HFFc6 (cell line): Measurements from ENCODE around the gene PARP14. TPM values are rescaled to one million over a fixed set of nuclear protein-coding genes. Genes with fewer than 3 reads are reported as not detected.
"Not testable (repeated sequence)": the region's sequence is repeated elsewhere in the genome, so short reads cannot be mapped to it uniquely, and the experiment has no call there.

ENCODE experiments used
- DNase-seq: peaks from one replicate; pipeline ENCODE4 v3.0.0-alpha.2; 2018
- H3K27ac Mint-ChIP-seq: 2 replicates; pipeline ENCODE4 v1.8.0; 2020; ENCODE audit warnings: mild to moderate bottlenecking, mixed read lengths
- H3K27me3 Mint-ChIP-seq: 2 replicates; pipeline ENCODE4 v1.8.0; 2021; ENCODE audit warnings: mild to moderate bottlenecking, moderate library complexity, mixed read lengths; ENCODE audit not compliant: insufficient read depth
- H3K36me3 Mint-ChIP-seq: 2 replicates; pipeline ENCODE4 v1.8.0; 2021; ENCODE audit warnings: low read depth, mixed read lengths
- H3K4me1 Mint-ChIP-seq: 2 replicates; pipeline ENCODE4 v1.8.0; 2020; ENCODE audit warnings: low read depth, mixed read lengths
- H3K4me3 Mint-ChIP-seq: 2 replicates; pipeline ENCODE4 v1.8.0; 2020; ENCODE audit warnings: mild to moderate bottlenecking, moderate library complexity, mixed read lengths
- H3K9me3 Mint-ChIP-seq: 2 replicates; pipeline ENCODE4 v1.8.0; 2020; ENCODE audit warnings: mild to moderate bottlenecking, mixed read lengths
- total RNA-seq, 6 experiments: library from RNA; stranded (reverse); fragmentation: NEBNext Ultra II Directional; extraction: Animal tissue kit (Norgen Biotek cat#: 25700); gene quantifications; 2 replicates in 1 of 6; 3 replicates in 5 of 6; pipeline ENCODE4 v1.2.3, GENCODE V29; 2021
- TF ChIP-seq, protein P1 (sequence below): fragments of 200-600 bp; sonication (generic); IDR thresholded peaks from 2 replicates; pipeline ENCODE4 v1.5.0; 2021; ENCODE audit warnings: antibody characterized with exemption, mild to moderate bottlenecking

PARP14 gene
- total RNA-seq, 6 experiments from 2014 or later: 5.3 to 16.1 (median 12.8) TPM

GRCh38 chr3:122727294-122727693 is 46.7 kb downstream of the PARP14 start:
- H3K36me3 Mint-ChIP-seq: no peaks in the 10 kb centered on the region; the same call in 1 of the 2 replicates
- no peaks in the 10 kb centered on the region for H3K9me3 Mint-ChIP-seq
- peaks cover 2% of the 10 kb centered on the region; the same call in 1 of the 2 replicates for H3K27me3 Mint-ChIP-seq
- H3K4me1 Mint-ChIP-seq: no peaks in the 10 kb centered on the region
- TF ChIP-seq, protein P1, sequence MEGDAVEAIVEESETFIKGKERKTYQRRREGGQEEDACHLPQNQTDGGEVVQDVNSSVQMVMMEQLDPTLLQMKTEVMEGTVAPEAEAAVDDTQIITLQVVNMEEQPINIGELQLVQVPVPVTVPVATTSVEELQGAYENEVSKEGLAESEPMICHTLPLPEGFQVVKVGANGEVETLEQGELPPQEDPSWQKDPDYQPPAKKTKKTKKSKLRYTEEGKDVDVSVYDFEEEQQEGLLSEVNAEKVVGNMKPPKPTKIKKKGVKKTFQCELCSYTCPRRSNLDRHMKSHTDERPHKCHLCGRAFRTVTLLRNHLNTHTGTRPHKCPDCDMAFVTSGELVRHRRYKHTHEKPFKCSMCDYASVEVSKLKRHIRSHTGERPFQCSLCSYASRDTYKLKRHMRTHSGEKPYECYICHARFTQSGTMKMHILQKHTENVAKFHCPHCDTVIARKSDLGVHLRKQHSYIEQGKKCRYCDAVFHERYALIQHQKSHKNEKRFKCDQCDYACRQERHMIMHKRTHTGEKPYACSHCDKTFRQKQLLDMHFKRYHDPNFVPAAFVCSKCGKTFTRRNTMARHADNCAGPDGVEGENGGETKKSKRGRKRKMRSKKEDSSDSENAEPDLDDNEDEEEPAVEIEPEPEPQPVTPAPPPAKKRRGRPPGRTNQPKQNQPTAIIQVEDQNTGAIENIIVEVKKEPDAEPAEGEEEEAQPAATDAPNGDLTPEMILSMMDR: no peak
- H3K4me3 Mint-ChIP-seq: no peak overlapping the region
- H3K27ac Mint-ChIP-seq: no peak overlapping the region
- DNase-seq: no peak

DNA sequence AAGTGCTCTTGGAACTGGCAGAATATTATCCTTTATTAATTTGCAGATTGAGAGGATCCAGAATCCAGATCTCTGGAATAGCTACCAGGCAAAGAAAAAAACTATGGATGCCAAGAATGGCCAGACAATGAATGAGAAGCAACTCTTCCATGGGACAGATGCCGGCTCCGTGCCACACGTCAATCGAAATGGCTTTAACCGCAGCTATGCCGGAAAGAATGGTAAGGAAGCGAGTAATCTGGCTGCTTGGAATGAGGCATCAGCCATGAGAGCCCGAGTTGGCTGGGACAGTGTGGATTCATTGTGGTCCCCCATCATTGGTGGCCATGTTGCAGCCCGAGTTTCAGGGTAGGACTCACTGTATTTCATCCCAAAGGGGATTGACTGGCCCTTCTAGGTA is 47.1 kb downstream of the PARP14 start:
- no peak overlapping the region for H3K4me3 Mint-ChIP-seq
- no peak for DNase-seq
- no peaks in the 10 kb centered on the region for H3K4me1 Mint-ChIP-seq
- H3K9me3 Mint-ChIP-seq: no peaks in the 10 kb centered on the region
- H3K36me3 Mint-ChIP-seq: no peaks in the 10 kb centered on the region; the same call in 1 of the 2 replicates
- TF ChIP-seq, protein P1: no peak
- H3K27me3 Mint-ChIP-seq: peaks cover 2% of the 10 kb centered on the region; the same call in 1 of the 2 replicates
- no peak overlapping the region for H3K27ac Mint-ChIP-seq

DNA sequence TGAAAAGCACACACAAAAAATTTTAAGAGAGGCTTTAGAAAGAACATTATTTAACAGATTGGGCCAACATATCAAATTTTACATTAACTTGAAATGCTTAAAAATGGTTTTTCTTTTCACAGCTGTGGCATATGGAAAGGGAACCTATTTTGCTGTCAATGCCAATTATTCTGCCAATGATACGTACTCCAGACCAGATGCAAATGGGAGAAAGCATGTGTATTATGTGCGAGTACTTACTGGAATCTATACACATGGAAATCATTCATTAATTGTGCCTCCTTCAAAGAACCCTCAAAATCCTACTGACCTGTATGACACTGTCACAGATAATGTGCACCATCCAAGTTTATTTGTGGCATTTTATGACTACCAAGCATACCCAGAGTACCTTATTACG is 47.5 kb downstream of the PARP14 start:
- TF ChIP-seq, protein P1: no peak
- Mint-ChIP-seq H3K27ac (no peak overlapping the region), H3K36me3 (no peaks in the 10 kb centered on the region; the same call in 1 of the 2 replicates), H3K4me1 (no peaks in the 10 kb centered on the region), H3K4me3 (no peak overlapping the region), H3K27me3 (peaks cover 2% of the 10 kb centered on the region; the same call in 1 of the 2 replicates), H3K9me3 (no peaks in the 10 kb centered on the region)
- DNase-seq: no peak

GRCh38 chr3:122728756-122729514 is 48.3 kb downstream of the PARP14 start:
- Mint-ChIP-seq H3K4me1 (no peaks in the 10 kb centered on the region), H3K27ac (no peak overlapping the region), H3K36me3 (peaks cover 5% of the 10 kb centered on the region; the same call in 1 of the 2 replicates), H3K9me3 (peaks cover 5% of the 10 kb centered on the region; the same call in 1 of the 2 replicates), H3K27me3 (peaks cover 2% of the 10 kb centered on the region; the same call in 1 of the 2 replicates), H3K4me3 (no peak overlapping the region)
- TF ChIP-seq, protein P1: no peak
- no peak for DNase-seq

GRCh38 chr3:122730240-122730639 is 49.6 kb downstream of the PARP14 start:
- Mint-ChIP-seq H3K27ac (no peak overlapping the region), H3K4me1 (no peaks in the 10 kb centered on the region), H3K9me3 (peaks cover 6% of the 10 kb centered on the region; the same call in 1 of the 2 replicates), H3K36me3 (peaks cover 7% of the 10 kb centered on the region; the same call in 1 of the 2 replicates), H3K4me3 (no peak overlapping the region), H3K27me3 (peaks cover 2% of the 10 kb centered on the region; the same call in 1 of the 2 replicates)
- TF ChIP-seq, protein P1: no peak
- no peak for DNase-seq

GRCh38 chr3:122732682-122733525 is 52.3 kb downstream of the PARP14 start:
- H3K27me3 Mint-ChIP-seq, H3K4me1 Mint-ChIP-seq, H3K36me3 Mint-ChIP-seq, H3K27ac Mint-ChIP-seq, H3K4me3 Mint-ChIP-seq, DNase-seq, H3K9me3 Mint-ChIP-seq: not testable (repeated sequence)
